ENCODE measurements around the gene CHMP1A.
"Not testable (repeated sequence)": the region's sequence is repeated elsewhere in the genome, so short reads cannot be mapped to it uniquely, and the experiment has no call there.

CHMP1A gene

GRCh38 chr16:89697616-89698331 lies 40.3 kb upstream of the CHMP1A start:
- Histone ChIP-seq H3K9me3 (ENCODE audit: low read length) (no peaks in the 10 kb centered on the region), H3K4me1 (ENCODE audit: insufficient read depth, low read length) (peaks cover 8% of the 10 kb centered on the region), H3K9ac (ENCODE audit: low read length) (no peak overlapping the region), H3K27me3 (ENCODE audit: control insufficient read depth in 1 of 2, insufficient read depth in 2 of 2, low read length in 2 of 2) (peaks cover 0 to 21% of the 10 kb centered on the region in 2 donors), H3K4me3 (ENCODE audit: low read depth in 1 of 2, low read length in 2 of 2) (no peak overlapping the region), H3K27ac (ENCODE audit: low read depth, low read length) (no peak overlapping the region), H3K36me3 (ENCODE audit: insufficient read depth, low read length) (peaks cover 13% of the 10 kb centered on the region)

- Histone ChIP-seq H3K27ac (ENCODE audit: low read depth, low read length) (no peak overlapping the region), H3K27me3 (ENCODE audit: control insufficient read depth in 1 of 2, insufficient read depth in 2 of 2, low read length in 2 of 2) (peaks cover 0 to 15% of the 10 kb centered on the region in 2 donors), H3K9me3 (ENCODE audit: low read length) (no peaks in the 10 kb centered on the region), H3K4me3 (ENCODE audit: low read depth in 1 of 2, low read length in 2 of 2) (no peak overlapping the region), H3K36me3 (ENCODE audit: insufficient read depth, low read length) (peaks cover 15% of the 10 kb centered on the region), H3K9ac (ENCODE audit: low read length) (no peak overlapping the region), H3K4me1 (ENCODE audit: insufficient read depth, low read length) (peaks cover 8% of the 10 kb centered on the region)
These were observed 39.7 kb upstream of the CHMP1A start for GRCh38 chr16:89697161-89697615.

DNA sequence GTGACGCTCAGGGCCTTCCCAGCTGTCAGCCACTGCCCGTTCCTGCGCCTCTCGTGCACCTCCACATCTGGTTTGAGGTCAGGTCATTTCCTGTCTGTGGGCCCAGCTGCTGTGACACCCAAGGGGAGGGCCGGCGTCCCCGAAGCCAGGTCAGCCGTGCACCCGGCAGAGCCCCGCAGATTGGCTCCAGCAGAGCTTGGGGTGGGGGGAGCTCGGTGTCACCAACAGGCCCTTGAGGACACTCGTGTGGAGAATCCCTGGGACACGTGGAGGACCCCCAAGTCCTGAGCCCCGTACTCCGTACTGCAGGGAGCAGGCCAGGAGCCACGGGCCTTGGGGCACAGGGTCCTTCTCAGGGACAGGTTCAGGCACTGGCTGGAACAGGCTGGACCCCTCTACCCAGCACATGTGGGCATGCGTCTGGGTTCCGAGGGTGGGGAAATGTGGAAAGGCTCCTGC lies 39.2 kb upstream of the CHMP1A start:
- H3K27ac ChIP-seq (ENCODE audit: low read depth, low read length) = no peak overlapping the region
- H3K9ac ChIP-seq (ENCODE audit: low read length) = no peak overlapping the region
- H3K4me1 ChIP-seq (ENCODE audit: insufficient read depth, low read length) = peaks cover 8% of the 10 kb centered on the region
- peaks cover 0 to 10% of the 10 kb centered on the region in 2 donors for H3K27me3 ChIP-seq (ENCODE audit: control insufficient read depth in 1 of 2, insufficient read depth in 2 of 2, low read length in 2 of 2)
- H3K36me3 ChIP-seq (ENCODE audit: insufficient read depth, low read length) = peaks cover 19% of the 10 kb centered on the region
- H3K4me3 ChIP-seq (ENCODE audit: low read depth in 1 of 2, low read length in 2 of 2) = no peak overlapping the region
- no peaks in the 10 kb centered on the region for H3K9me3 ChIP-seq (ENCODE audit: low read length)

DNA sequence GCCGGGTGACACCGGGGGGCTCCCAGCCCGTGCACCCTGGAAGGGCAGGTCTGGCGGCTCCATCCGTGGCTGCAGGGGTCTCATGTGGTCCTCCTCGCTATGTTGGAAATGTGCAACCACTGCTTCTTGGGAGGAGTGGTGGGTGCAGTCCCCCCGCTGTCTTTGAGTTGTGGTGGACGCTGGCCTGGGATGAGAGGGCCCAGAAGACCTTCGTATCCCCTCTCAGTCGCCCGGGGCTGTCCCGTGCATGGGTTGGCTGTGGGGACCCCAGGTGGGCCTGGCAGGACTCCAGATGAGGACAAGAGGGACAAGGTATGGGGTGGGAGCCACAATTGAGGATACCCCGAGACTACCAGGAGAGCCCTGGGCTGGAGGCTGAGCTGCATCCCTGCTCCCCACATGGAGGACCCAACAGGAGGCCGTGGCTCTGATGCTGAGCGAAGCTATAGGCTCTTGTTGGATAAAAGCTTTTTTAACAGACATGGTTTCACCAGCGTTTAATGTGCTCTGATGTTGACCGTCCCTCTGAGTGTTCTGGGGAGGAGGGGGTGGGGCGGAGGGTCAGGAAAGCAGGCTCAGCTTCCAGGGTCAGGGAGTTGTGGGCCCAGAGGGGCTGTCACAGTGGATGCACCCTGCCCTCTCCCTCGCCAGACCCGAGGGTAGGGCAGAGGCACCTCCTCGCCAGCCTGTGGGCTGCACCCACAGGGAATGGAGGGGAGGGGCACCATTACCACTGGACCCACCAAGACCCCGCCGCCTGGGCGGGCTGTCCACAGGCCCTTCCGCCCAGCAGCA lies 38.6 kb upstream of the CHMP1A start:
- peaks cover 25% of the 10 kb centered on the region for H3K36me3 ChIP-seq (ENCODE audit: insufficient read depth, low read length)
- peaks cover 0 to 6% of the 10 kb centered on the region in 2 donors for H3K27me3 ChIP-seq (ENCODE audit: control insufficient read depth in 1 of 2, insufficient read depth in 2 of 2, low read length in 2 of 2)
- H3K27ac ChIP-seq (ENCODE audit: low read depth, low read length) = no peak overlapping the region
- no peak overlapping the region for H3K9ac ChIP-seq (ENCODE audit: low read length)
- H3K9me3 ChIP-seq (ENCODE audit: low read length) = no peaks in the 10 kb centered on the region
- no peak overlapping the region for H3K4me3 ChIP-seq (ENCODE audit: low read depth in 1 of 2, low read length in 2 of 2)
- H3K4me1 ChIP-seq (ENCODE audit: insufficient read depth, low read length) = peaks cover 8% of the 10 kb centered on the region

DNA sequence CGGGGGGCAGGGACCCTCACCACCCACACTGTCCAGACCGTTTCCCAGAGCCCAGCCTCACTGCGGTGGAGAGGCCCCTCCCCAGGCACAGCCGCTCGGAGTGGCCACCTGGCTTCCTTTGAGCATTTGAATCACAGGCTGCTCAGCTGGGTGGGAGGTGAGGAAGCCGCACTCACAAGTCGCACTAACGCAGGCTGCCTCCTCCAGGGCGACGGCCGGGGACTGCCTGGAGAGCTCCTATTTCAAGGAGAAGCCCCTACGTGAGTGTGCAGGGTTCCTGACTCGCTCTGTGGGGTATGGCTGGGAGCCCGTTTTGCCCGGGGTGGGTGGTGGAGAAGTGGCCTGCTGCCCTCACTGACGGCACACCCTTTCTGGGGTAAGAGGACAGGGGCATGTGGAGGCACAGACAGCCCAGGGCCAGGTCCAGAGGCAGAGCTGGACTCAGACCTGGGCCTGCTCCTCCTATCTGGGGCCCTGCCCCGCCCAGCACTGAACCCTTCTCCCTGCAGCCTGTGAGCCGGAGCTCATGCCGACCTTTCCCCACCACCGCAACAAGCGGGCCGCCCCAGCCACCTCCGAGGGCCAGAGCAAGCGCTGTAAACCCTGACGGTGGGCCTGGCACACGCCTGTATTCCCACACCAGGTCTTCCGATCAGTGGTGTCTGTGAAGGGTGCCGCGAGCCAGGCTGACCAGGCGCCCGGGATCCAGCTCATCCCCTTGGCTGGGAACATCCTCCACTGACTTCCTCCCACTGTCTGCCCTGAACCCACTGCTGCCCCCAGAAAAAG lies 37.8 kb upstream of the CHMP1A start:
- Histone ChIP-seq H3K36me3 (ENCODE audit: insufficient read depth, low read length) (peaks cover 29% of the 10 kb centered on the region), H3K4me3 (ENCODE audit: low read depth in 1 of 2, low read length in 2 of 2) (no peak overlapping the region), H3K9me3 (ENCODE audit: low read length) (no peaks in the 10 kb centered on the region), H3K9ac (ENCODE audit: low read length) (no peak overlapping the region), H3K27me3 (ENCODE audit: control insufficient read depth in 1 of 2, insufficient read depth in 2 of 2, low read length in 2 of 2) (no peaks in the 10 kb centered on the region), H3K27ac (ENCODE audit: low read depth, low read length) (no peak overlapping the region), H3K4me1 (ENCODE audit: insufficient read depth, low read length) (peaks cover under 1% of the 10 kb centered on the region)

GRCh38 chr16:89694784-89695085 lies 37.2 kb upstream of the CHMP1A start:
- H3K9me3 ChIP-seq (ENCODE audit: low read length); H3K4me1 ChIP-seq (ENCODE audit: insufficient read depth, low read length); H3K9ac ChIP-seq (ENCODE audit: low read length); H3K27me3 ChIP-seq (ENCODE audit: control insufficient read depth in 1 of 2, insufficient read depth in 2 of 2, low read length in 2 of 2); H3K4me3 ChIP-seq (ENCODE audit: low read depth in 1 of 2, low read length in 2 of 2); H3K27ac ChIP-seq (ENCODE audit: low read depth, low read length): not testable (repeated sequence)
- peaks cover 29% of the 10 kb centered on the region for H3K36me3 ChIP-seq (ENCODE audit: insufficient read depth, low read length)

- H3K9ac ChIP-seq (ENCODE audit: low read length) = no peak overlapping the region
- H3K4me3 ChIP-seq (ENCODE audit: low read depth in 1 of 2, low read length in 2 of 2) = no peak overlapping the region
- no peak overlapping the region for H3K27ac ChIP-seq (ENCODE audit: low read depth, low read length)
- no peaks in the 10 kb centered on the region for H3K9me3 ChIP-seq (ENCODE audit: low read length)
- peaks cover 34% of the 10 kb centered on the region for H3K36me3 ChIP-seq (ENCODE audit: insufficient read depth, low read length)
- H3K4me1 ChIP-seq (ENCODE audit: insufficient read depth, low read length) = no peaks in the 10 kb centered on the region
- no peaks in the 10 kb centered on the region for H3K27me3 ChIP-seq (ENCODE audit: control insufficient read depth in 1 of 2, insufficient read depth in 2 of 2, low read length in 2 of 2)
These were observed 36.6 kb upstream of the CHMP1A start for GRCh38 chr16:89693931-89694783.

DNA sequence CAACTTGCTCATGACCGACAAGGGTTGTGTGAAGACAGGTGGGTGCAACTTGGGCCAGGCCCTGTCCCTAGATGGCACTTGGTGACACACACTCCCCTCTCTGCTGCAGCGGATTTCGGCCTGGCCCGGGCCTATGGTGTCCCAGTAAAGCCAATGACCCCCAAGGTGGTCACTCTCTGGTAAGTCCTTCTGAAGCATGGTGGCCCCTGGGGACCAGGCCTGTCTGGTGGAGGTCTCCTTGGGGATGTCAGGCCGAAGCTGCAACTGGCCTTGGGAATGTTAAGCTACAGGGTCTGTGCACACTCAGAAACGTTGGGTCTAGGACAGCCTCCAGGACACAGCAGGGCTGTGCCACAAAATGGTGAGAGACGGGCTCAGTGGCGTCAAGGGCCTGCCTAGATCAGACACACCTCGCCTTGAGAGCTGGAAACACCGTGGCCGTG lies 35.8 kb upstream of the CHMP1A start:
- Histone ChIP-seq H3K4me3 (ENCODE audit: low read depth in 1 of 2, low read length in 2 of 2) (no peak overlapping the region), H3K4me1 (ENCODE audit: insufficient read depth, low read length) (no peaks in the 10 kb centered on the region), H3K36me3 (ENCODE audit: insufficient read depth, low read length) (peaks cover 38% of the 10 kb centered on the region), H3K27me3 (ENCODE audit: control insufficient read depth in 1 of 2, insufficient read depth in 2 of 2, low read length in 2 of 2) (no peaks in the 10 kb centered on the region), H3K27ac (ENCODE audit: low read depth, low read length) (no peak overlapping the region), H3K9ac (ENCODE audit: low read length) (no peak overlapping the region), H3K9me3 (ENCODE audit: low read length) (no peaks in the 10 kb centered on the region)

- H3K4me1 ChIP-seq (ENCODE audit: insufficient read depth, low read length) = peaks cover 7% of the 10 kb centered on the region
- no peaks in the 10 kb centered on the region for H3K9me3 ChIP-seq (ENCODE audit: low read length)
- H3K36me3 ChIP-seq (ENCODE audit: insufficient read depth, low read length) = peaks cover 38% of the 10 kb centered on the region
- no peak overlapping the region for H3K9ac ChIP-seq (ENCODE audit: low read length)
- no peak overlapping the region for H3K27ac ChIP-seq (ENCODE audit: low read depth, low read length)
- no peak overlapping the region for H3K4me3 ChIP-seq (ENCODE audit: low read depth in 1 of 2, low read length in 2 of 2)
- no peaks in the 10 kb centered on the region for H3K27me3 ChIP-seq (ENCODE audit: control insufficient read depth in 1 of 2, insufficient read depth in 2 of 2, low read length in 2 of 2)
These were observed 34.6 kb upstream of the CHMP1A start for GRCh38 chr16:89691986-89692569.

DNA sequence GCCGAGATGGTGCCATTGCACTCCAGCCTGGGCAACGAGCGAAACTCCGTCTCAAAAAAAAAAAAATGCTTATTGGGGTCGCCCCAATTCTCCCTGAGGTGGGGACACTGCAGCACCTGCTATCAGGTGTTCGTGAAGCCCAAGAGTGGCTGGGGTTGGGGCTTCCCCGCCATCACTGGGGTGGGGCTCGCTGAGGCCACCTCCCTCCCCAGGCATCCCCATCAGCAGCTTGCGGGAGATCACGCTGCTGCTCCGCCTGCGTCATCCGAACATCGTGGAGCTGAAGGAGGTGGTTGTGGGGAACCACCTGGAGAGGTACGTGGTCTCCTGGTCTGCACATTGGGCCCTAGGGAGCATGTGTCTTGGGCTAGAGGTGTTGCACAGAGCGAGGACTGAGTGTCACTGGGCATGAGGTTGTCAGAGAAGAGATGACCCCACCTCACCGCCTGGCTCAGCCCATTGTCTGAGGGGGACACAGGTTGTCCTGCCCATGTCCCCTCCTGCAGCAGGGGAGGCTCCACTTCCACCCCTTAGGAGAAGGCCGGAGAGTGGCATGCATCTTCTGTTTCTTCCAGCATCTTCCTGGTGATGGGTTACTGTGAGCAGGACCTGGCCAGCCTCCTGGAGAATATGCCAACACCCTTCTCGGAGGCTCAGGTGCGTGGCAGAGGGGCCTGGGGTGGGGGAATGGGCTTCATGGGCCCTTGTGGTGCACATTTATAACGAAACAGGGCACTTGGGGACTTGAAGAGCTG lies 33.9 kb upstream of the CHMP1A start:
- Histone ChIP-seq H3K4me3 (ENCODE audit: low read depth in 1 of 2, low read length in 2 of 2) (no peak overlapping the region), H3K36me3 (ENCODE audit: insufficient read depth, low read length) (peaks cover 38% of the 10 kb centered on the region), H3K4me1 (ENCODE audit: insufficient read depth, low read length) (peaks cover 7% of the 10 kb centered on the region), H3K9me3 (ENCODE audit: low read length) (no peaks in the 10 kb centered on the region), H3K27me3 (ENCODE audit: control insufficient read depth in 1 of 2, insufficient read depth in 2 of 2, low read length in 2 of 2) (no peaks in the 10 kb centered on the region), H3K9ac (ENCODE audit: low read length) (no peak overlapping the region), H3K27ac (ENCODE audit: low read depth, low read length) (no peak overlapping the region)
